HG02943 (cell line): ENCODE data around the gene SYT14.
"Not testable (repeated sequence)": the region's sequence is repeated elsewhere in the genome, so short reads cannot be mapped to it uniquely, and the experiment has no call there.

Experiments used
- ATAC-seq: cut with Tn5 transposase; IDR thresholded peaks from one replicate; pipeline ENCODE4 v1.9.1; 2021; ENCODE audit warnings: mild to moderate bottlenecking, low read depth, moderate library complexity; ENCODE audit not compliant: unreplicated experiment

SYT14 gene

GRCh38 chr1:210189426-210189825 is 251.4 kb downstream of the SYT14 start:
- ATAC-seq: no peak

DNA sequence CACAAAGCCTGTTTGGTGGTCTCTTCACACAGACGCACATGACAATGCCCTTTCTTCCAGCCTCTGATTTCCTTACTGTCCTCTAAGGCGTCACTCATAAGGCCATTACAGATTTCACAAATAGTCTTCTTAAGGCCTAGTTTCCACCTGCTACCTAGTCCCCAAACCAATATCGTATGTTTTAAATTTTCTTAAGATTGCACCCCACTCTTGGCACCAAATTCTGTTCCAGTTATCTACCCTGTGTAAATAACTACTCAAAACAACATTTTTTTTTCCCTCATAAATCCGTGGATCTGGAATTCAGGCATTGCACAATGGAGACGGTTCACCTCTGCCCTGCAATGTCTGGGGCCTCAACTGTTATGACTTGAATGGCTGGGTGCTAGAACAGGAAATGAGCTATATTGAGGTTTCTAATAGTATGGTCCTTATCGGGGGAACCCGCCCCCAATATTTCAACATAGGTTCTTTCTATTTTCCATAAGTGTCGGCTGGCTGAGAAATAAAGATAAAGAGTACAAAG is 257.7 kb downstream of the SYT14 start:
- no peak for ATAC-seq

GRCh38 chr1:210196266-210196665 is 258.2 kb downstream of the SYT14 start:
- ATAC-seq: not testable (repeated sequence)

- no peak for ATAC-seq
These were observed 260.8 kb downstream of the SYT14 start for GRCh38 chr1:210198840-210199239.

DNA sequence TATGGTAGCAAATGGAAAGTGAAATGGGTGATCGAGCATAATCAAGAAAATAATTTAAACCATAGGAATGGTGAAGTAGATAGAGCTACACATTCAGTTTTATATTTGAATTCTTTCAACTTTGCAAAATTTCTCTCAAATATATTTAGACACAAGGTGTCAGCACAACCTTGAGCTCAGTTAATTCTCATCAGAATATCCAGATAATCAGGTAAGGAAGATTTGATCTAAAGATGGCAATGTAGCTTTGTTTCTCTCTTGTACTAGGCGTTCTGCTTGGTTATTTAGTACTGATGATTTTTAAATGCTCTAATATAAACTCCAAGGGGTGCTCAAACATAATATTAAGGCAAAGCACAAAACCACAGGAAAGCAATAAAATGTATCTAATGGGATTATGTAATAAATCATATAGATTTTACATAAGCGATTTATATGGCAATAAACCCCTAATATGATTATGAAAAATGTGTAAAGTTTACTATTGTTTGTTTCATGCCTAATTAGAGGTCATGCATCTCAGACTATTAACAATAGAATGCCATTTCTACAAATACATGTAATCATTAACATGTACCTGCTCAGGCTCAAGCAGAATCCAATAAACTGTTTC is 262.2 kb downstream of the SYT14 start:
- no peak for ATAC-seq

DNA sequence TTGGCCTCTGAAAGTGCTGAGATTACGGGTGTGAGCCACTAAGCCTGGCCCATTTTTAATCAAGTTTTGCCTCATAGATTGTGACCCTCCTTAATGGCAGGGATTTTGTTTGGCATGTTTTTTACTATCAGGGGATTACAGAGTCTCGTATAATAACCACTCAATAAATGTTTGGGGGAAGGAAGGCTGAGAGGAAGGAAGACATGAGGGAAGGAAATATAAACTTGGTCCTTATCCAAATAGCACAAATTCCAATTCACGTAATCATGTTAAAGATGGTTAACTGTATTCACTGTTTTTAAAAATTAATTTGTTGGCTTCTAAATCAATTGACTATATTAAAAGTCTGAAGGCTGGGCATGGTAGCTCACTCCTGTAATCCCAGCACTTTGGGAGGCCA is 263.7 kb downstream of the SYT14 start:
- ATAC-seq: no peak

GRCh38 chr1:210207597-210208450 is 269.8 kb downstream of the SYT14 start:
- ATAC-seq: no peak

DNA sequence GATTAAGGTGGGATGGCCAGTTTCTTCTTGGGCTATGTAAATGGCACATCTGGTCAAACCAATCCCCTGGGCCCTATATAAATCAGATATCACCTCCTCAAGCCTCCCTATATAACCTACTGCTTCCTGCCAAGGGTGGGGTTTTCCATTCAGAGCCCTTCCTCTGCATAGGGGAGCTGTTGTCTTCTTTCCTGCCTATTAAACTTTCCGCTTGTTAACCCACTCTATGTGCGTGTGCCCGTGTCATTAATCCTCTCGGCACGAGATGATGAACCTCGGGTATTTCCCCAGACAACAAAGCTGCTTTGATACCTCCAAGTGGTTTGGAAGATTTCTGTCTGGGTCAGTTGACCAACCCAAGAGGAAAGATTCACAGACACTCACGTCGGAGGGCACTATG is 275.3 kb downstream of the SYT14 start:
- ATAC-seq: no peak

- ATAC-seq: no peak
These were observed 276.8 kb downstream of the SYT14 start for GRCh38 chr1:210214573-210215409.

GRCh38 chr1:210217482-210217881 is 279.5 kb downstream of the SYT14 start:
- no peak for ATAC-seq

DNA sequence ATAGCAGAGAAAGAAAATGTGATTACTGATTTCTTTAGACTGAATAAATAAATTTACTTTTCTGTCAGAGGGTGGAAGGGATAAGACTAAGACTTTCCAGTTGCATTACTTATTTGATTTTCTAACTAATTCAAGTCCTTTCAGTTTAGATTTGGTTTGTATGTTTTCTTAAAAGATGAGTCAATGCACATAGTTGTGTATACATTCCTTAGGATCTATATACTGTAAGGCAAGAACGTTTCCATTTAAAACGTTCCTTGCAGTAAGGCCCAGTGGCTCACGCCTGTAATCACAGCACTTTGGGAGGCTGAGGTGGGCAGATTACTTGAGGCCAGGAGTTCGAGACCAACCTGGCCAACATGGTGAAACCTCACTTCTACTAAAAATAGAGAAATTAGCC is 280.0 kb downstream of the SYT14 start:
- no peak for ATAC-seq
